K562 (cell line): ENCODE results near the gene DNAL4. TPM values are rescaled to one million over a fixed set of nuclear protein-coding genes. Genes with fewer than 3 reads are reported as not detected.

ENCODE experiments used
- ATAC-seq: fragments of 200-7000 bp; cut with Tn5 transposase; 3 replicates; pipeline ENCODE4 v1.9.1; 2020; ENCODE audit warnings: moderate library complexity
- BruUV-seq: library from RNA; stranded (reverse); fragments of 400-500 nt; replicated peaks from 2 replicates; lab custom pipeline; 2021; lab: Mats Ljungman, UMichigan
- CTCF ChIA-PET: fragments of 300-600 bp; formaldehyde crosslinking; extraction: SDS; loops from one replicate; lab custom pipeline; 2021; ENCODE audit warnings: low intra/inter-chr PET ratio; lab: Yijun Ruan, JAX
- POLR2A ChIA-PET: fragments of 300-600, 350-650 bp; sonication (Branson Sonifier 250); formaldehyde crosslinking; extraction: SDS; loops from one replicate; lab custom pipeline; 2021; ENCODE audit warnings: antibody characterized with exemption, inconsistent platforms; lab: Yijun Ruan, JAX
- DNase-seq, 4 experiments: peaks; one replicate each; pipeline versions ENCODE4 v3.0.0 to v3.0.0-alpha.2; 2011 to 2018; ENCODE audit warnings: low spot score in 3 of 4, mixed read lengths in 3 of 4; ENCODE audit errors: extremely low read depth in 1 of 4
- FAIRE-seq: peaks from 2 replicates; lab custom pipeline; 2011; peaks lifted over from hg19 to GRCh38; lab: Jason Lieb, UNC
- H2AFZ ChIP-seq: 2 replicates; pipeline ENCODE4 v1.6.0; 2011; ENCODE audit warnings: low read depth, low read length, control low read depth, inconsistent platforms
- H3K27ac ChIP-seq: fragments of 200-600 bp; 3 replicates; pipeline ENCODE4 v1.8.0; 2011; ENCODE audit warnings: low read depth, mild to moderate bottlenecking, control low read depth, inconsistent platforms, low read length, moderate library complexity, mixed read lengths; ENCODE audit errors: extremely low read depth
- H3K27me3 ChIP-seq, 2 experiments: fragments of 300-600 bp in 1 of 2; 2 replicates in 1 of 2; 3 replicates in 1 of 2; pipeline versions ENCODE4 v1.6.0 to v1.8.0; 2011; ENCODE audit warnings: inconsistent platforms in 2 of 2, low read length in 2 of 2, mild to moderate bottlenecking in 1 of 2, mixed read lengths in 1 of 2, moderate library complexity in 1 of 2; ENCODE audit not compliant: control insufficient read depth in 2 of 2, insufficient read depth in 2 of 2
- H3K36me3 ChIP-seq: fragments of 300-600 bp; 3 replicates; pipeline ENCODE4 v1.8.0; 2011; ENCODE audit warnings: mild to moderate bottlenecking, low read length, inconsistent platforms; ENCODE audit not compliant: control insufficient read depth, insufficient read depth
- H3K4me1 ChIP-seq, 2 experiments: fragments of 200-600 bp in 1 of 2; replicated peaks in 1 of 2; 2 replicates in 1 of 2; 3 replicates in 1 of 2; pipeline versions ENCODE4 v1.5.1 to v1.8.0; 2011; ENCODE audit warnings: inconsistent platforms in 2 of 2, low read length in 2 of 2, mild to moderate bottlenecking in 1 of 2, mixed read lengths in 1 of 2, moderate library complexity in 1 of 2; ENCODE audit not compliant: control insufficient read depth in 2 of 2, insufficient read depth in 2 of 2
- H3K4me2 ChIP-seq: 2 replicates; pipeline ENCODE4 v1.6.1; 2011; ENCODE audit warnings: low read length, control low read depth, inconsistent platforms, mixed read lengths; ENCODE audit not compliant: insufficient read depth
- H3K4me3 ChIP-seq: fragments of 200-600 bp; sonication (generic), shearing (Covaris generic); 2 replicates; pipeline ENCODE4 v1.5.1; 2016; ENCODE audit warnings: control low read depth, inconsistent platforms
- H3K79me2 ChIP-seq: fragments of 200-600 bp; 3 replicates; pipeline ENCODE4 v1.8.0; 2011; ENCODE audit warnings: low read length, inconsistent platforms; ENCODE audit not compliant: control insufficient read depth, insufficient read depth
- H3K9ac ChIP-seq, 2 experiments: 2 replicates each; pipeline versions ENCODE4 v1.6.0 to v1.6.1; 2011; ENCODE audit warnings: low read depth in 2 of 2, low read length in 2 of 2, control low read depth in 1 of 2, inconsistent platforms in 1 of 2, mild to moderate bottlenecking in 1 of 2, mixed read lengths in 1 of 2; ENCODE audit not compliant: insufficient read depth in 1 of 2
- H3K9me1 ChIP-seq: one replicate; pipeline ENCODE4 v1.6.0; 2011; ENCODE audit warnings: inconsistent platforms, mild to moderate bottlenecking, low read length, moderate library complexity; ENCODE audit not compliant: control insufficient read depth, insufficient read depth
- H3K9me3 ChIP-seq: replicated peaks from 2 replicates; pipeline ENCODE4 v1.5.1; 2011; ENCODE audit warnings: low read depth, low read length, inconsistent platforms; ENCODE audit not compliant: control insufficient read depth, insufficient read depth
- H4K20me1 ChIP-seq: replicated peaks from 2 replicates; pipeline ENCODE4 v1.6.1; 2011; ENCODE audit warnings: low read length, inconsistent platforms, mixed read lengths; ENCODE audit not compliant: control insufficient read depth, insufficient read depth
- EGR1 ChIP-seq: fragments of 450-650 bp; conservative IDR thresholded peaks from 2 replicates; pipeline ENCODE4 v1.6.1; 2017; ENCODE audit warnings: mild to moderate bottlenecking
- FOXK2 ChIP-seq, 2 experiments: fragments of 450-650 bp; IDR thresholded peaks in 1 of 2; conservative IDR thresholded peaks in 1 of 2; 2 replicates each; pipeline ENCODE4 v1.6.1; 2016; ENCODE audit warnings: low read depth in 2 of 2, mild to moderate bottlenecking in 1 of 2
- GATAD2B ChIP-seq: fragments of 450-650 bp; IDR thresholded peaks from 2 replicates; pipeline ENCODE4 v1.6.1; 2017; ENCODE audit warnings: mild to moderate bottlenecking, borderline replicate concordance
- MEIS2 ChIP-seq: fragments of 450-650 bp; IDR thresholded peaks from 2 replicates; pipeline ENCODE4 v1.6.1; 2014; ENCODE audit warnings: mild to moderate bottlenecking; ENCODE audit not compliant: partially characterized antibody
- MYNN ChIP-seq, 2 experiments: sonication (generic); formaldehyde crosslinking in 1 of 2; IDR thresholded peaks; 2 replicates each; pipeline versions ENCODE4 v1.5.0 to v1.6.1; 2016 to 2020; ENCODE audit warnings: antibody characterized with exemption in 1 of 2, missing genetic modification reagents in 1 of 2
- PKNOX1 ChIP-seq: fragments of 450-650 bp; IDR thresholded peaks from 2 replicates; pipeline ENCODE4 v1.6.1; 2016
- PRDM10 ChIP-seq: fragments of 450-650 bp; IDR thresholded peaks from 2 replicates; pipeline ENCODE4 v1.6.1; 2018; ENCODE audit not compliant: partially characterized antibody
- ZNF3 ChIP-seq: fragments of 250-450 bp; sonication (Bioruptor Pico); IDR thresholded peaks from 2 replicates; pipeline ENCODE4 v1.5.0; 2021; ENCODE audit warnings: mild to moderate bottlenecking, moderate library complexity
- WGBS: fragments of 100-300 bp; shearing (Covaris generic); methylation state at CpG from one replicate; pipeline ENCODE4 v1.1.6; 2016; ENCODE audit warnings: low coverage, mixed read lengths; ENCODE audit not compliant: insufficient coverage; ENCODE audit errors: missing lambda C conversion rate; 5-methylcytosine and 5-hydroxymethylcytosine counted together
- in situ Hi-C: fragments of 300-500 bp; cut with MboI; formaldehyde crosslinking; loops from 4 replicates; pipeline ENCODE4 v1.15.0; 2018; ENCODE audit warnings: inconsistent platforms, mixed read lengths
- intact Hi-C: fragments of 100-400 bp; cut with micrococcal nuclease; formaldehyde crosslinking; loops from 2 replicates; pipeline ENCODE4 v1.14.2; 2022
- polyA plus RNA-seq, 8 experiments: library from polyadenylated mRNA; depleted of rRNA in 4 of 8; stranded (reverse) in 5 of 8; unstranded in 3 of 8; fragments of >200 nt; fragmentation: Nextera tagmentation in 2 of 8; fragmentation: Illumina TruSeq in 1 of 8; extraction: Ambion mirVana in 2 of 8; extraction: Trizol in 1 of 8; gene quantifications; 2 replicates each; pipeline versions ENCODE4 v1.2.1 to v1.2.3, GENCODE V29; 2011 to 2014; ENCODE audit warnings: inconsistent platforms in 1 of 8, missing spikeins in 1 of 8
- total RNA-seq, 7 experiments: library from RNA; depleted of rRNA in 6 of 7; stranded (reverse); fragments of >200 nt in 6 of 7; fragmentation: Illumina TruSeq in 2 of 7; extraction: Trizol in 2 of 7; gene quantifications; 2 replicates each; pipeline versions ENCODE4 v1.2.1 to v1.2.3, GENCODE V29; 2011 to 2021; ENCODE audit warnings: low replicate concordance in 1 of 7

The DNAL4 gene
- total and polyA plus RNA-seq, 9 of the 15 experiments (the other 6 are each of a cell fraction or from before 2014, with no cell fraction given) = 0.20 to 9.4 (median 5.2) TPM

- DNase-seq (no peak), ATAC-seq (no peak), FAIRE-seq (no peak)
- intact Hi-C loops (no loop called here), in situ Hi-C loops (no loop called here)
- ChIA-PET POLR2A (interaction anchor here (5.3 kb wide), 1 partner anchor 10 kb away, joined by 25 read pairs; no protein-coding TSS in a partner anchor), CTCF (no interaction called here)
- no peak overlapping the region for H3K4me2 ChIP-seq
- BruUV-seq = no TSS peak
- TF ChIP-seq ZNF3 (CRISPR knock-in tag) (peak; percentile 78), MYNN (IDR thresholded peaks at IDR 0.05) (no peak), MYNN (CRISPR knock-in tag; IDR thresholded peaks at IDR 0.05) (no peak)
- no peaks in the 10 kb centered on the region for H3K9me1 ChIP-seq
- peaks cover 3 to 47% of the 10 kb centered on the region in 2 experiments; a peak in 4 of 5 replicates for H3K4me1 ChIP-seq
- H3K79me2 ChIP-seq = peaks cover 16% of the 10 kb centered on the region
- no peak overlapping the region for H3K27ac ChIP-seq
- H4K20me1 ChIP-seq = no peaks in the 10 kb centered on the region; the same call in 1 of the 2 replicates
- H3K4me3 ChIP-seq = no peak overlapping the region
- H3K9ac ChIP-seq = no peak overlapping the region
- no peak overlapping the region for H2AFZ ChIP-seq
- H3K36me3 ChIP-seq = no peaks in the 10 kb centered on the region
- WGBS = 80% methylated on average over 7 of the region's 7 CpGs
- no peaks in the 10 kb centered on the region for H3K27me3 ChIP-seq
- H3K9me3 ChIP-seq = no peaks in the 10 kb centered on the region
These were observed 34.9 kb downstream of the DNAL4 start for GRCh38 chr22:38759005-38759404.

GRCh38 chr22:38758276-38758945, 35.5 kb downstream of the DNAL4 start:
- peaks cover 22% of the 10 kb centered on the region for H3K79me2 ChIP-seq
- TF ChIP-seq EGR1 (peak; percentile 59; the same call in 1 of the 2 replicates), PRDM10 (peak; percentile 83), PKNOX1 (peak; percentile 61), GATAD2B (no peak), MEIS2 (peak; percentile 45), FOXK2 (conservative IDR thresholded peaks at IDR 0.05 in 1 of 2, IDR thresholded peaks at IDR 0.05 in 1 of 2; ENCODE audit: low read depth in 2 of 2) (no peak)
- intact Hi-C loops = no loop called here
- H2AFZ ChIP-seq = no peak overlapping the region
- no peak overlapping the region for H3K4me2 ChIP-seq
- H3K9ac ChIP-seq = peak overlapping the region in 1 of 2 experiments; percentile 6; a peak in 2 of 4 replicates
- FAIRE-seq (no peak), DNase-seq (peak in 1 of 4 experiments; percentile 20), ATAC-seq (no peak)
- H4K20me1 ChIP-seq = no peaks in the 10 kb centered on the region; the same call in 1 of the 2 replicates
- peaks cover 4 to 47% of the 10 kb centered on the region in 2 experiments; a peak in 4 of 5 replicates for H3K4me1 ChIP-seq
- H3K9me3 ChIP-seq = no peaks in the 10 kb centered on the region
- ChIA-PET POLR2A (interaction anchor here (0.6 to 5.3 kb wide), 4 partner anchors 10 to 103 kb away, joined by 3 to 25 read pairs (median 4); no protein-coding TSS in a partner anchor), CTCF (no interaction called here)
- H3K9me1 ChIP-seq = no peaks in the 10 kb centered on the region
- H3K27me3 ChIP-seq = no peaks in the 10 kb centered on the region
- no peak overlapping the region for H3K4me3 ChIP-seq
- no peak overlapping the region for H3K27ac ChIP-seq
- BruUV-seq = no TSS peak
- peaks cover 5% of the 10 kb centered on the region; the same call in 1 of the 3 replicates for H3K36me3 ChIP-seq
- WGBS = 36% methylated on average over 11 of the region's 16 CpGs
- in situ Hi-C loops = no loop called here
